SIG-M5 treated with dmso at 0.1 percent for 504 hours (cell line): Measurements from ENCODE around the gene ANO6.
A peak's percentile ranks its signal among the peaks of the same experiment; 100 is the strongest.
"Not testable (repeated sequence)": the region's sequence is repeated elsewhere in the genome, so short reads cannot be mapped to it uniquely, and the experiment has no call there.

ENCODE experiments used
- DNase-seq: peaks from one replicate; lab custom pipeline; 2025; ENCODE audit not compliant: unreplicated experiment; lab: John Stamatoyannopoulos, UW

ANO6 gene

DNA sequence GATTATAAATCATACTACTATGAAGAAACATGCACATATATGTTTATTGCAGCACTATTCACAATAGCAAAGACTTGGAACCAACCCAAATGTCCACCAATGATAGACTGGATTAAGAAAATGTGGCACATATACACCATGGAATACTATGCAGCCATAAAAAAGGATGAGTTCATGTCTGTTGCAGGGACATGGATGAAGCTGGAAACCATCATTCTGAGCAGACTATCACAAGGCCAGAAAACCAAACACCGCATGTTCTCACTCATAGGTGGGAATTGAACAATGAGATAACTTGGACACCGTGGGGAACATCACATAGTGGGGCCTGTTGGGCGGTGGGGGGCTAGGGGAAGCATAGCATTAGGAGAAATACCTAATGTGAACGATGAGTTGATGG is 181.6 kb downstream of the ANO6 start:
- not testable (repeated sequence) for DNase-seq

DNA sequence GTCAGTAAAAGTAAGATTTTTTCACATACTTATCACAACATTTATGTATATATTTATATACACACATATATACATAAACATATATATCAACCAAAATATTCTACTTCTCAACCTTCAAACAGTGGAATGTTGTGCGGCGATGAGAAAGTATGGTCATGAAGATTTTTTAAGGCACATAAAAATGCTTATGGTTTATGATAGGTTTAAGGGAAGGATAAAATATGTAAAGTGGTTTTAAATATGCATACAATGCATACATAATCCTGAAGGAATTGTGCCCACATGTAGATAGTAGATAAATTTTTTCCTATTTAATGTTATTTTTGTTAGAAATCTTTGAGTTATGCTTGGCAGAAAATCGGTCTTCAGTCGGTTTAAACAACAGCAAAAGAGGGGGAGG is 182.7 kb downstream of the ANO6 start:
- no peak for DNase-seq

DNA sequence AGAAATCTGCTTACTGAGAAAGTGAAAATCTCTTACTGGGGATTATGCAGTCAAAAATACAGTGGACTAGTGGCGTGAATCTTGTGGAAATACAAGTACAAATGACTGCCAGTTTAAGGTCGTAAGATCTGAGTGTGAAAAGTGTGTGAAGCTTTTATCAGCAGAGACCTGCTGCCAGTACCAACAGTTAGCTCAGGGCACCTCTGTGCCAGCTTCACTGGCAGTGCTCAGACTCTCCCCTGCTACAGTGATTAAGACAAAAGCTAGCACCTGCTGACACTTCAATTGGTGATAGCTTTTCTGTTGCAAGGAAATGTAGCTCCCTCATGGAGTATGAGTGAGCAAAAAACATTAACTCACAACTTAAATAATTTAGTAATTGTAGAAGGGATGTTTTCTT is 185.1 kb downstream of the ANO6 start:
- DNase-seq, result no peak

DNA sequence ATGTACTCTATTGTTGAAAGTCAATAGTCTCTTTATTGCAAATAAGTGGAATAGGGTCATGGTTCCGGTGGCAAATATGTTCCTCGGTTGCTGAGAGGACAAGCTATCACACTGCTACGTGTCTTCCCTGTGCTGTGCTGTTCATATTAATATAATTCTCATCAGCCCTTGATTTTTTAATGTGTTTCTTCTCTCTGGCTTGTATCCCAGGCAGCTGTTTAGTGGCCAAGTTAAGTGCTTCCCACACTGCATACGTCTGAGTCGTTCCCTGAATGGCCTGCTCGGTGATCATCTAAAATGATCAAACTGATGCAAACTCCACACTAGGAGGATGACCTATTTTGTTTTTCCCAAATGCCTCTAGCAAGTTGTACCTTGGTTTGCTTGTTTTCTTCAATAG is 186.4 kb downstream of the ANO6 start:
- no peak for DNase-seq

DNA sequence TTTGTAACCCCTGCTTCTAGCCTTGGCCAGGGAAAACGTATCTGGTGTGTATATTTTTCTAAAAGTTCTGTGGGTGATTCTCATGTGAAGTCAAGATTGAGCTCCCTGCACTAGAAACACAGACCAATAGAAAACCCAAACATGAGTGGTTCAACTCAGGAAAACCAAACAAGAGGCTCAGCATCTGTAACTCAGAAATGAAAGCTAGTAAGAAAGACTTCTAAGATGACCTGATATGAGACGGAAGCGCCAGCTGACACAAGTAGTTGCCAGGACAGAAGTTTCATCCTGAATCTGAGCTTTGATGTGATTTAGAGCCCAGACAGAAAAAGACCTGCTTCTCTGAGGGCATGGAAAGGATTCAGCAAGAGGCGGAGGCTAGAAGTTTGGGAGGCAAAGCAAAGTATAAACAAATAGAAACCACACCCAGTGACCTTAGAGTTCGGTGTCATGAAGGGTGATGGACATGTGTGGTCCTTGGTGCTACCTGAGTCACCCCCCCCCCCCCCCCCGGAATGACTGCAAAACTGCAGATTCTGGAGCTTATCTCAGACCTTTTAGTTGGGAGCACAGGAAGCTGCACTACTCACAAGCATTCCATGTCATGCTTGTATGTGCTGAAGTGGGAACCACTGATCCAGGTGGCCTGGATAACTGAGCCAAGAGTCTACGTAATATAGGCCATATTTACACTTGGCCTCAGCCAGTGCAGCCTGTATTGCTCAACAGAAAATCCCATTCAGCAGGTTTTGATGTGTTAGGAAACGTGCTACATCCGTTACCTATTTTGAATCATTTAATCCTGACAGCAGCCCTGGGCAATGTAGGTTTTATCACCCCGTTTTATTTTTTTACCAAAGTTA is 191.3 kb downstream of the ANO6 start:
- no peak for DNase-seq

DNA sequence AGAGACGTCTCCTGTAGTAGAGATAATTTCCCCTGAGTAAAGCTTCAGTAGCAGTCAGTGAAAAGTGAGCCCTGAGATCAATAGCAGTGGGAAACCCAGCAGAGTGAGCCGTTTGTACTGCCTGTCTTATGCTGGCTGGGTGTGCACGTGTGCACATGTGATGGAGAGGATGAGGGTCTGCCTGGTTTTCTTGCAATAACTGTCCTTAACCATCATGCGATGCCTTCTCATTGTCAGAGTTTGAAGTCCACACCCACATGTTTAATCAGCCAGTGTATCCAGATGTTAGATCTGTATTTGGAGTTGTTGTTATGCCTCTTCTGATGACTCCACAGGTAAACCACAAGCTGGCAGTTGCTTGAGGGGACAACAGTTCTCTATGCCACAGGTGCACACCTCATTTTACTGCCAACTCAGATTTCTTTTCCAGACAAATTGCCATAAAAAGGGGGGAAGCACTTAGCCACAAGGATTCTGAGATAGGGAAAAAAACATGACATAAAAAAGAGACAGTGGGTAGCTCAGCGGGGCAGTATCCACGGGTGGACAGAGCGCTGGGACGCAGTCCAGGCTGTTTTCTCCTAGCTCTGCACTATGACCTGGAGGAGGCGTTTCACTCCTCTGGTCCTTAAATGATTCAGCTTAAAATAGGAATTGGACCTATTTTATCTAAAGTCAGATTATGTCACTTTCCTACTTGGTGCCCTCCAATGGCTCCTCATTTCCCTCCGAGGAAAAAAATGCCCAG is 192.3 kb downstream of the ANO6 start:
- DNase-seq, result no peak

DNA sequence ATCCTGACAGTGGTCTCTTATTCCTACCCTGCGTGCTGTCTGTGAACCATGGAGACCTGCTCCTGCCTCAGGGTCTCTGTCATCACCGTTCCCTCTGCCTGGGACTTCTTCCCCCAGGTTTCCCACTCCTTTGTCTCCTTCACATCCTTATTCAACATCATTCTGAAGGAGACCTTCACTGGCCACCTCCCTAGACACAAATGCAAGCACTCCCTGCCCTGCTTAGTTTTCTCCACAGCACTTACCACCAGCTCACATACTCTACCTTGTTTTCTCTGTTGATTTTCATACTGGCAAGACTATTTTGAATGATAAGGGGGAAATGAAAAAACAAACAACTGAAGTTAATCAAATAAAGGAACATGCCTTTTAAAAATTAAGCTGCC is 192.8 kb downstream of the ANO6 start:
- DNase-seq, result no peak

DNA sequence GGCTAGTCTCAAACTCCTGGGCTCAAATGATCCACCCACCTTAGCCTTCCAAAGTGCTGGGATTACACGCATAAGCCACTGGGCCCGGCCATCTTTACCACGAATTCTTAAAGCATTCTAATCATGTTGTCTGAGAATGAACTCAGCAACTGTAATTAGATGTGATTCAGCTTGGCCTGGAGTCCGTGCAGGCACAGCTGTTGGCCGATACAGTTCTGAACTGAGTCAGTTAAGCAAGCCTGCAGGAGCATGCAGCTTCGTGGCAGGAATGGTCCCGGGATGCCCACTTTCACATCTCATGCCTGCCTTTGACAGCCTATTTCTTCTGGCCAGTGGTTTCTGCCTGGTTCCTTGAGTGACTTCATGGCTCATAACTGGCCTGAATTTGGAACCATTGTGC is 194.1 kb downstream of the ANO6 start:
- no peak for DNase-seq

DNA sequence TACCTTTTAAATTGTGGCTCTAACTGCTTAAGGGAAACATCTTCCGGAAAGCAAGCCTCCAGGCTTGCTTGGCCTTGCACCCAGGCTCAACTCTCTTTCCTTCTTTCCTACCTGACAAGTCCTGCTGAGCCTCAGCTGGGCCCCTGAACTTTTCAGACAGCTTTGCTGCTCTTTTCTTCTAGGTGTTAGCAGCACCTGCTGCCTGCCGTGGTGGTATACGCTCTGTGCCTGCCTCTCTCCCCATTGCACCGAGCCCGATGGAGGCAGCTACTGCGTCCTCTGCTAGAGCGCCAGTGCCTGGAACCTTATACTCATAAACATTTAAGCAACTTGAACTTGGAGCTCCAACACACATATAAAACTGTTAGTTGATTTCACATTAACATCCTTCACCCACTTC is 195.7 kb downstream of the ANO6 start:
- no peak for DNase-seq

DNA sequence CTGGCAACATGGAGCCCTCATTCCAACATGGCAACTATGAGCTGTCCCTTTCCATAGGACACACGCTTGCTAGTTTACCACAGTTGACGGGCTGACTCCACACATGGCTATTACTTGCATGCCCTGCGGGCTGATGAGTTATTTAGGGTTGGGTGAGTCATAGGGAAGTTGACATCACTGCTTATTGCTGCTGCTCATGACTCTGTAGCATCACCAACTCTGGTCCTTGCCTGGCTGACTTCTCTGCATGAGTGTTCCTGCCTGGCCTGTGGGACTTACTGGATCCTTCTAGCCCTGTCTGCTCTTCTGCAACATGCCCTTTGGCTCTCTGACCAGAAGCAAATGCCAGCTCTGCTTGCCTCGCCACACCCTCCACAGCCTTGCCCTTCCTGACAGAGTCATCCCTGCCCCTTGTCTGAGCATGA is 199.5 kb downstream of the ANO6 start:
- peak; percentile 86 for DNase-seq

DNA sequence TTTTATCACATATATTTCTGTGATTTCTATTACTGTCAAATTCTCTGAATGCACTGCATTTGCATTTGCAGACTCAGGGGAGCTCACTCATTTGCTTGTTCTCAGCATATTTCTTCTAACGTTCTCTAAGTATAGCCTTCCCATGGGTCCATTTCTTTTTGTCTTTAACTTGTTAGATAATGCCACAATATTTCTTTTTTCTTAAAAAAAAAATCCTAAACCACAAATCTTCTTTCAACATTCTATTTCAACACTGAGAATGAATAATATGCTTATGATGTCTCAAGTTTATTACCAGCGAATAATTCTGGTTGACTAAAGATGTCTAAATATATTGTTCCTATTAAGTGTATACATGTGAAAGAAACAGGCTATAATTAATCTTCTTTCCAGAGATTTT is 200.2 kb downstream of the ANO6 start:
- no peak for DNase-seq

DNA sequence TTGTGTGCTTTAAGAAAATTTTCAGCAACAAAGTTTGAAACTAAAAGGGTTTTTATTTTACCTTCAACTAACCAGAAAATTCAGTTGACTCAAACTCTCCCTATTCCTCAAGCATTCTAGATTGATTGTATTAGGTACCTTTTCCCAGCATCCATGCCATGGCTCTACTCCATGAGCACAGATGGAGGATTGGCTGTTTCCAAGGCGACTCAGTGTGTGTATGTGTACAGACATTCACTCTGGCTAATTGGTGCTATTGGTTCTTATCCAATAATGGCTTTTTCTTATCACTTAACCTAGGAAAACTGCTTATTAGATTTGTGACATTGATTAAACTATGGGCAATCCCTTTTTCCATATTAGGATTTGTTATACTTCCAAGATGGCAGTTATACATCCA is 202.6 kb downstream of the ANO6 start:
- DNase-seq, result no peak

DNA sequence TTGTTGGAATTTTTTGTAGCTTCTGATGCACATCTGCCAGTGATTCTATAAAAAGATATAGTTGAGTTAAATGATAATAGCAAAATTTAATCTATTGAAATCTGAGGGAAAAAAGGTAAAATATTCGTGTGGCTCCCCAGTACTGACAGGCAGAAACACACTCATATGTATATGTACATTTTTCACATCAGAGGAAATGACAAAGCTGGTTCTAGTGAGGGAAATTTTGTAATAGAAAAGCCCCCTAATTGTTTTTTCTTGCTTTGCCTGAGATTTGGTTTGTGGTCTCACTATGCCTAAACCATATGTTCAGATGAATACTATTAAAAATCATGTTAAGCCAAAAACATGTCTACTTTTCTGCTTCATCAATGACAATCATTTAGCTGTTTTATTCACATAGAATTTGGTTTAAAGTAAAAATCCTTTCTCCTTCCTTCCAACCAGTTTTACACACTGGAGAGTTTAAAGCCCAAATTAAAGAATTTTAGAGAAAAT is 203.5 kb downstream of the ANO6 start:
- DNase-seq, result no peak

DNA sequence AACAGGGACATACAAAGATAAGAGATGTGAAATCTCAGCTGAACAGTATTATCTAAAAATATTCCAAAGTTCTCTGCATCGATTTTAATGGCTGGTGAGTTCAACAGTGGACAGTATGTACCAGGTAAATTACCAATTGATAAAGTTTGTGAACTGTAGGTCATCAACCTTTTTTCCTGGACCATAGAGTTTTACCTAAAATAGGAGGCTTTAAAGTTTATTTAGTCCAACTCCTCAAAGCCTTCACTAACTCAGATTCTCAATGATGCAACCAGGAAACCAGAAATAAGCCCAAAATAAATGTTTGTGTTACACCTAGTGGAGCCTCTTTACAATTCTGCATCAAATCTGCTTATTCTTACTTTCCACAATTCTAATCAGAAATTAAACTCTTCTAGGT is 205.8 kb downstream of the ANO6 start:
- no peak for DNase-seq

DNA sequence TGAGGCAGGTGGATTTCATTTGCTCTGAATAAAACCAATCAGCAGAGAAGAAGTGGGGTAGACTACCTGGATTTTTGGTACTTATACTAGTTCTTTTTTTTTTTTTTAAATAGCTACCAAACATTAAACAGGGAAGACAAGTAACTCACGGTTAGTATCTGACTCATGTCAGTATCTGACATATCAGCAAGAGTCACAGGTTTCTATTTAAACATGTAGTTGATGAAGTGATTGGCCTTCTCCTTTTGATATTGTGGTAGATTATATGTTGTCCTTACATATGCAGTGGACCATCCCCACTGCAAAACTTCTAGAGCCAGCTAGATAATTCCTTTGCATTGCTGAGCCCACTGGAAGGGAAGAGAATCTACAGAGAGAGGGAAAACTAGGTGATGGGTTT is 208.0 kb downstream of the ANO6 start:
- no peak for DNase-seq

DNA sequence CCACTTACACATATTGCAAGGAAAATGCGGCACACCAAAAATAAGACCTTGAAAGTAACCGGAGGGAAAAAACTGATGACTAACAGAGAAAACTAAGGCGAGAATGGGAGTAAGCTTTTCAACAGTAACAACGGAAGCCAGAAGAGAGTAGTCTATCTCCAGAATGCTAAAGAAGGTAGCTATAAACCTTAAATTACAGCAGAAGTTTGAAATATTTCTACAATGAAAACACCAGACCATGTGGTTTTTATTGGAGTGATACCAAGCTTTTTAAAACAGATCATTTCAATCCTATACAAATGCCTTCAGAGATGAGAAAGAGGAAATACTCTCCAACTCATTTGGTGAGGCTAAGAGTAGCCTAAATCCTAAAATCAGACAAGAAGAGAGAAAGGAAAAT is 209.5 kb downstream of the ANO6 start:
- no peak for DNase-seq

DNA sequence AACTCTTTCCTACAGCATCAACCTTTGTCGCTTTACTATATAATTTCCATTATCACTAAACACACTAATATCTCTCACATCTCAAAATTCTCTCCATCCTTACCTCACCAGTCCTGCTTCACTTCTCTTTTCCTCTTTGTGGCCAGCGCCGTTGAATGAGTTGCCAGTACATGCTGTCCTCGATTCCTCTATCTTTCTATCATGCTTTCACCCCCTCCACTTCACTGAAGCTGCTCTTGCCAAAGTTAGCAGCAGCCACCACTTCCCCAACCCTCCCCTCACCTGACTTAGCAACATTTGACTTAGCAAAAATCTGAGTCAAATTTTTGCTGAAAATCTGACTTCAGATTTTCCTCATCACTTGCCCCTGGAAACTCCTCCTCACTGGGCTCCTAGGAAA is 210.4 kb downstream of the ANO6 start:
- DNase-seq, result no peak

DNA sequence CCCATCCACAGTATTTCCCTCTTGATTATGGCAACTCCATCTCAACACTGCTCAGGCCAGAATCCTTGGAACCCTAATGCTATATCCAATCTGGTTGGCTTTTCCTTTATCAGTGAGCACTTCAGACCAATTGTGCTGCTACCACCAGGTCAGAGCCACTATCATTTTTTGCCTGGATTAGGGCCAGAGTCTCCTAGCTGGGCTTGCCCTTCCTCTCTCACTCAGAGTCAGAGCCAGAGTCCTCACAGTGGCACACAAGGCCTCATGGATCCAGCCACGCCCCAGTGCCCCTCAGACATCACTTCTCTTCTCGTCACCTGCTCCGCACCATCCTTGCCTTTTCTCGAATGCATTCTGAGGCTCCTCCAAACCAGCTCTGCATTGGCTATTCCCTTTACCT is 211.1 kb downstream of the ANO6 start:
- no peak for DNase-seq

DNA sequence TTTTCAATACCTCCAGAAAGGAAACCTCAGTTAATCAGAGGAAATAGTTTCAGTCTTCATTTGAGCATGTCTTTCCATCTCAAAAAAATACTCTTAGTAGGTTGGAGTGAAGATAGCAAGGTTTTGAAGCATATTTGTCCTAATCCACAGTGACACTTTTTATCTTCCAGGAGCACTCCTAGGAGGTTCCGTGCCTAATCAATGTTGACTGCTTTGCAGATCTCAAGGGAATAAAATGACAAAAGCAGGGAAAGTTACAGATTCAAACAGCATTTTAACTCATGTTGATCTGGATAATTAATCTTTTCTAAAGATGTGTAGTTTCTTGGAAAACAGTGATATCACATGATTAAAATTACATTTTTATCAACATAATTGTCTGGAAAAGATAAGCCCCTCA is 213.9 kb downstream of the ANO6 start:
- no peak for DNase-seq

DNA sequence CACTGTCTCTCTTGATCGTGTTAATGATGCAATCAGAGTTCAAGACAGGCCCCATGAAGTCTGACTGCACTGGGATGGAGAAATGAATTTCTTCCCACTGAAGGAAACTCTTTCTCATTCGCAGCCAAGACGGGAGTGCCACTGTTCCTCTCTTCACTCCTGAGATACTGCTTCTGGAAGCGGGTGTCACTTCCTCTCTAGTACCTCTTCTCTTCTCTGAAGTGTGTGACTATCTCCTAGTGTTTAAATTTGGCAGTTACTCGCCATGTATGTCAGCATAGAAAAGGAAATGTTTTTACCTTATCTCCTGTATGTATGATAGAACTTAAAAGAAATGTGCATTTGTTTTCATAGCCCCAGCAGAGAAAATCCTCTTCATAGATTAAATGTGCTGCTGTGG is 215.2 kb downstream of the ANO6 start:
- peak; percentile 0 for DNase-seq

DNA sequence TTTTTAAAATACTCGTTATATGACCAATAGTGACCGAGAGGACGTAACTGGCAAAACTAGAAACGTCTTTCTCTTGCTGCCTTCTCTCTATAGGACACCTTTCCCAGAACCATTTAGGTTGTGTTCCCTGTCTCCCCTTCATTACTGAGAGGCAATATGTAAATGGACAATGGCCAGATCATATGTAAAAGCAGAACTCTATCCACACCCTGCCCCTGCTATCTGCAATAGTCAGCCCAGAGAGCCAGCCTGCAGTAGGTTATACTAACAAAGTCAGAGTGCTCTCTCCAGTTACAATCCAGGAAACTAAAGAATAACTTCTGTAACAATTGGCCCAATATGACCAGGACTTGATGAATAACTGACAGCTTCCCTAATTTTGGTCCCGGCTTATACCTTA is 216.8 kb downstream of the ANO6 start:
- no peak for DNase-seq

DNA sequence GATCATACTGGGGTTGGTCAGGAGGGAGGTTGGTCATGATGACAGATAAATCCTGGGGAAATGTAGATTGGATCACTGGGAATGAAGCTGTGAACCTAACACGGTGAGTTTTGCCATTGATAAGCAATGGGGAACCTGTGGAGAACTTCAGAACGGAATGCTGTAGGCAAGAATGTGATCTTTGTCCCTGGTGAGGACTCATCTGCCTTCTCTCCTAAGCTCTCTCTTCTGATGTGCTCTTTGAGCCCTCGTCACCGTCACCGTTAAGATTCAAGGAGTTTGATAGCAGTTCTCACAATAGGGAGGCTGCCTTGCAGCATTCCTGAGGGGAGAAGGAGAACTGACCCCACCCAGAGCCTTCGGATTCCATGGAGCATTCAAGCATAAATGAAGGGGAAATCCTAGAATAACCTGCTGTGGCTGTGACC is 217.6 kb downstream of the ANO6 start:
- no peak for DNase-seq
